ENCODE results near the gene POU6F2.
"Not testable (repeated sequence)": the region's sequence is repeated elsewhere in the genome, so short reads cannot be mapped to it uniquely, and the experiment has no call there.

Gene POU6F2

GRCh38 chr7:38942431-38943051 lies 35.2 kb upstream of the POU6F2 start:
- Histone ChIP-seq H3K4me1 (ENCODE audit: control insufficient read depth in 2 of 2, insufficient read depth in 2 of 2, low read length in 2 of 2) (no peaks in the 10 kb centered on the region), H3K9ac (ENCODE audit: low read depth in 1 of 2, low read length in 2 of 2) (no peak overlapping the region), H3K4me3 (ENCODE audit: low read length in 2 of 2) (no peak overlapping the region), H3K27ac (ENCODE audit: low read depth in 2 of 2, low read length in 2 of 2) (no peak overlapping the region), H3K27me3 (ENCODE audit: control insufficient read depth in 2 of 2, insufficient read depth in 2 of 2, low read length in 2 of 2) (no peaks in the 10 kb centered on the region), H3K36me3 (ENCODE audit: control insufficient read depth in 2 of 2, insufficient read depth in 2 of 2, low read length in 2 of 2) (no peaks in the 10 kb centered on the region), H3K9me3 (ENCODE audit: control insufficient read depth in 2 of 2, low read length in 2 of 2) (no peaks in the 10 kb centered on the region)

GRCh38 chr7:38947541-38947940 lies 30.2 kb upstream of the POU6F2 start:
- H3K9me3 ChIP-seq (ENCODE audit: control insufficient read depth in 2 of 2, low read length in 2 of 2); H3K4me3 ChIP-seq (ENCODE audit: low read length in 2 of 2); H3K27me3 ChIP-seq (ENCODE audit: control insufficient read depth in 2 of 2, insufficient read depth in 2 of 2, low read length in 2 of 2); H3K4me1 ChIP-seq (ENCODE audit: control insufficient read depth in 2 of 2, insufficient read depth in 2 of 2, low read length in 2 of 2); H3K36me3 ChIP-seq (ENCODE audit: control insufficient read depth in 2 of 2, insufficient read depth in 2 of 2, low read length in 2 of 2); H3K27ac ChIP-seq (ENCODE audit: low read depth in 2 of 2, low read length in 2 of 2); H3K9ac ChIP-seq (ENCODE audit: low read depth in 1 of 2, low read length in 2 of 2): not testable (repeated sequence)

- H3K27ac ChIP-seq (ENCODE audit: low read depth in 2 of 2, low read length in 2 of 2): no peak overlapping the region
- no peak overlapping the region for H3K4me3 ChIP-seq (ENCODE audit: low read length in 2 of 2)
- H3K36me3 ChIP-seq (ENCODE audit: control insufficient read depth in 2 of 2, insufficient read depth in 2 of 2, low read length in 2 of 2): no peaks in the 10 kb centered on the region
- no peaks in the 10 kb centered on the region for H3K9me3 ChIP-seq (ENCODE audit: control insufficient read depth in 2 of 2, low read length in 2 of 2)
- H3K27me3 ChIP-seq (ENCODE audit: control insufficient read depth in 2 of 2, insufficient read depth in 2 of 2, low read length in 2 of 2): no peaks in the 10 kb centered on the region
- no peak overlapping the region for H3K9ac ChIP-seq (ENCODE audit: low read depth in 1 of 2, low read length in 2 of 2)
- no peaks in the 10 kb centered on the region for H3K4me1 ChIP-seq (ENCODE audit: control insufficient read depth in 2 of 2, insufficient read depth in 2 of 2, low read length in 2 of 2)
Measured at GRCh38 chr7:38950309-38950708, 27.4 kb upstream of the POU6F2 start.

- no peaks in the 10 kb centered on the region for H3K36me3 ChIP-seq (ENCODE audit: control insufficient read depth in 2 of 2, insufficient read depth in 2 of 2, low read length in 2 of 2)
- no peaks in the 10 kb centered on the region for H3K4me1 ChIP-seq (ENCODE audit: control insufficient read depth in 2 of 2, insufficient read depth in 2 of 2, low read length in 2 of 2)
- no peak overlapping the region for H3K9ac ChIP-seq (ENCODE audit: low read depth in 1 of 2, low read length in 2 of 2)
- no peak overlapping the region for H3K4me3 ChIP-seq (ENCODE audit: low read length in 2 of 2)
- no peaks in the 10 kb centered on the region for H3K27me3 ChIP-seq (ENCODE audit: control insufficient read depth in 2 of 2, insufficient read depth in 2 of 2, low read length in 2 of 2)
- no peaks in the 10 kb centered on the region for H3K9me3 ChIP-seq (ENCODE audit: control insufficient read depth in 2 of 2, low read length in 2 of 2)
- no peak overlapping the region for H3K27ac ChIP-seq (ENCODE audit: low read depth in 2 of 2, low read length in 2 of 2)
Measured at GRCh38 chr7:38951213-38951612, 26.5 kb upstream of the POU6F2 start.

- Histone ChIP-seq H3K9me3 (ENCODE audit: control insufficient read depth in 2 of 2, low read length in 2 of 2) (no peaks in the 10 kb centered on the region), H3K27ac (ENCODE audit: low read depth in 2 of 2, low read length in 2 of 2) (no peak overlapping the region), H3K4me1 (ENCODE audit: control insufficient read depth in 2 of 2, insufficient read depth in 2 of 2, low read length in 2 of 2) (no peaks in the 10 kb centered on the region), H3K9ac (ENCODE audit: low read depth in 1 of 2, low read length in 2 of 2) (no peak overlapping the region), H3K4me3 (ENCODE audit: low read length in 2 of 2) (no peak overlapping the region), H3K36me3 (ENCODE audit: control insufficient read depth in 2 of 2, insufficient read depth in 2 of 2, low read length in 2 of 2) (no peaks in the 10 kb centered on the region), H3K27me3 (ENCODE audit: control insufficient read depth in 2 of 2, insufficient read depth in 2 of 2, low read length in 2 of 2) (no peaks in the 10 kb centered on the region)
Measured at GRCh38 chr7:38953227-38953626, 24.5 kb upstream of the POU6F2 start.

GRCh38 chr7:38953971-38954370 lies 23.7 kb upstream of the POU6F2 start:
- Histone ChIP-seq H3K9me3 (ENCODE audit: control insufficient read depth in 2 of 2, low read length in 2 of 2) (no peaks in the 10 kb centered on the region), H3K36me3 (ENCODE audit: control insufficient read depth in 2 of 2, insufficient read depth in 2 of 2, low read length in 2 of 2) (no peaks in the 10 kb centered on the region)

GRCh38 chr7:38955892-38956291 lies 21.8 kb upstream of the POU6F2 start:
- no peak overlapping the region for H3K9ac ChIP-seq (ENCODE audit: low read depth in 1 of 2, low read length in 2 of 2)
- no peaks in the 10 kb centered on the region for H3K4me1 ChIP-seq (ENCODE audit: control insufficient read depth in 2 of 2, insufficient read depth in 2 of 2, low read length in 2 of 2)
- H3K9me3 ChIP-seq (ENCODE audit: control insufficient read depth in 2 of 2, low read length in 2 of 2): no peaks in the 10 kb centered on the region
- H3K4me3 ChIP-seq (ENCODE audit: low read length in 2 of 2): no peak overlapping the region
- H3K36me3 ChIP-seq (ENCODE audit: control insufficient read depth in 2 of 2, insufficient read depth in 2 of 2, low read length in 2 of 2): no peaks in the 10 kb centered on the region
- H3K27ac ChIP-seq (ENCODE audit: low read depth in 2 of 2, low read length in 2 of 2): no peak overlapping the region
- no peaks in the 10 kb centered on the region for H3K27me3 ChIP-seq (ENCODE audit: control insufficient read depth in 2 of 2, insufficient read depth in 2 of 2, low read length in 2 of 2)

More at GRCh38 chr7:38953971-38954370, 23.7 kb upstream of the POU6F2 start:
- Histone ChIP-seq H3K4me1 (ENCODE audit: control insufficient read depth in 2 of 2, insufficient read depth in 2 of 2, low read length in 2 of 2) (no peaks in the 10 kb centered on the region), H3K27ac (ENCODE audit: low read depth in 2 of 2, low read length in 2 of 2) (no peak overlapping the region), H3K27me3 (ENCODE audit: control insufficient read depth in 2 of 2, insufficient read depth in 2 of 2, low read length in 2 of 2) (no peaks in the 10 kb centered on the region), H3K4me3 (ENCODE audit: low read length in 2 of 2) (no peak overlapping the region), H3K9ac (ENCODE audit: low read depth in 1 of 2, low read length in 2 of 2) (no peak overlapping the region)

- Histone ChIP-seq H3K4me3 (ENCODE audit: low read length in 2 of 2) (no peak overlapping the region), H3K27ac (ENCODE audit: low read depth in 2 of 2, low read length in 2 of 2) (no peak overlapping the region), H3K9ac (ENCODE audit: low read depth in 1 of 2, low read length in 2 of 2) (no peak overlapping the region), H3K4me1 (ENCODE audit: control insufficient read depth in 2 of 2, insufficient read depth in 2 of 2, low read length in 2 of 2) (no peaks in the 10 kb centered on the region), H3K9me3 (ENCODE audit: control insufficient read depth in 2 of 2, low read length in 2 of 2) (no peaks in the 10 kb centered on the region), H3K27me3 (ENCODE audit: control insufficient read depth in 2 of 2, insufficient read depth in 2 of 2, low read length in 2 of 2) (no peaks in the 10 kb centered on the region), H3K36me3 (ENCODE audit: control insufficient read depth in 2 of 2, insufficient read depth in 2 of 2, low read length in 2 of 2) (no peaks in the 10 kb centered on the region)
Measured at GRCh38 chr7:38962028-38962427, 15.7 kb upstream of the POU6F2 start.

- H3K9me3 ChIP-seq (ENCODE audit: control insufficient read depth in 2 of 2, low read length in 2 of 2): no peaks in the 10 kb centered on the region
- no peak overlapping the region for H3K9ac ChIP-seq (ENCODE audit: low read depth in 1 of 2, low read length in 2 of 2)
- no peak overlapping the region for H3K27ac ChIP-seq (ENCODE audit: low read depth in 2 of 2, low read length in 2 of 2)
- no peaks in the 10 kb centered on the region for H3K27me3 ChIP-seq (ENCODE audit: control insufficient read depth in 2 of 2, insufficient read depth in 2 of 2, low read length in 2 of 2)
- no peaks in the 10 kb centered on the region for H3K4me1 ChIP-seq (ENCODE audit: control insufficient read depth in 2 of 2, insufficient read depth in 2 of 2, low read length in 2 of 2)
- no peaks in the 10 kb centered on the region for H3K36me3 ChIP-seq (ENCODE audit: control insufficient read depth in 2 of 2, insufficient read depth in 2 of 2, low read length in 2 of 2)
- no peak overlapping the region for H3K4me3 ChIP-seq (ENCODE audit: low read length in 2 of 2)
Measured at GRCh38 chr7:38964921-38965320, 12.8 kb upstream of the POU6F2 start.

GRCh38 chr7:38973760-38974159 lies 3.9 kb upstream of the POU6F2 start:
- Histone ChIP-seq H3K4me3 (ENCODE audit: low read length in 2 of 2) (no peak overlapping the region), H3K27me3 (ENCODE audit: control insufficient read depth in 2 of 2, insufficient read depth in 2 of 2, low read length in 2 of 2) (peaks cover 0 to 5% of the 10 kb centered on the region in 2 donors), H3K4me1 (ENCODE audit: control insufficient read depth in 2 of 2, insufficient read depth in 2 of 2, low read length in 2 of 2) (no peaks in the 10 kb centered on the region), H3K27ac (ENCODE audit: low read depth in 2 of 2, low read length in 2 of 2) (no peak overlapping the region), H3K36me3 (ENCODE audit: control insufficient read depth in 2 of 2, insufficient read depth in 2 of 2, low read length in 2 of 2) (no peaks in the 10 kb centered on the region), H3K9ac (ENCODE audit: low read depth in 1 of 2, low read length in 2 of 2) (no peak overlapping the region), H3K9me3 (ENCODE audit: control insufficient read depth in 2 of 2, low read length in 2 of 2) (no peaks in the 10 kb centered on the region)

- H3K4me1 ChIP-seq (ENCODE audit: control insufficient read depth in 2 of 2, insufficient read depth in 2 of 2, low read length in 2 of 2): no peaks in the 10 kb centered on the region
- no peak overlapping the region for H3K4me3 ChIP-seq (ENCODE audit: low read length in 2 of 2)
- no peaks in the 10 kb centered on the region for H3K36me3 ChIP-seq (ENCODE audit: control insufficient read depth in 2 of 2, insufficient read depth in 2 of 2, low read length in 2 of 2)
- H3K9ac ChIP-seq (ENCODE audit: low read depth in 1 of 2, low read length in 2 of 2): no peak overlapping the region
- H3K9me3 ChIP-seq (ENCODE audit: control insufficient read depth in 2 of 2, low read length in 2 of 2): no peaks in the 10 kb centered on the region
- peaks cover 0 to 5% of the 10 kb centered on the region in 2 donors for H3K27me3 ChIP-seq (ENCODE audit: control insufficient read depth in 2 of 2, insufficient read depth in 2 of 2, low read length in 2 of 2)
- no peak overlapping the region for H3K27ac ChIP-seq (ENCODE audit: low read depth in 2 of 2, low read length in 2 of 2)
Measured at GRCh38 chr7:38975944-38976392, 1.7 kb upstream of the POU6F2 start.
